Measurements from ENCODE around the gene GRIA1.

DNA sequence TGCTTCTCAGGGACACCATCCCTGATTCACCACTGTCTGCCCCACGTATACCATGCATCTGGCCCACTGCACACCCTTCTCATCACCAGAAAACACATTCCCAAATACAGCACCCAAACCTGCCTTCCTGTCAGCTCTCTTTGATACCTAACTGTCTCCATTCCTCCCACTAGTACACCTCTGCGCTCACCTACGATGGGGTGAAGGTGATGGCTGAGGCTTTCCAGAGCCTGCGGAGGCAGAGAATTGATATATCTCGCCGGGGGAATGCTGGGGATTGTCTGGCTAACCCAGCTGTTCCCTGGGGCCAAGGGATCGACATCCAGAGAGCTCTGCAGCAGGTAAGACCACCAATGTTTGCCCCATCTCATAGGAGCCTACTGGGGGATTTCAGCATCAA is 186.4 kb downstream of the GRIA1 start:
- TF ChIP-seq, protein P1, sequence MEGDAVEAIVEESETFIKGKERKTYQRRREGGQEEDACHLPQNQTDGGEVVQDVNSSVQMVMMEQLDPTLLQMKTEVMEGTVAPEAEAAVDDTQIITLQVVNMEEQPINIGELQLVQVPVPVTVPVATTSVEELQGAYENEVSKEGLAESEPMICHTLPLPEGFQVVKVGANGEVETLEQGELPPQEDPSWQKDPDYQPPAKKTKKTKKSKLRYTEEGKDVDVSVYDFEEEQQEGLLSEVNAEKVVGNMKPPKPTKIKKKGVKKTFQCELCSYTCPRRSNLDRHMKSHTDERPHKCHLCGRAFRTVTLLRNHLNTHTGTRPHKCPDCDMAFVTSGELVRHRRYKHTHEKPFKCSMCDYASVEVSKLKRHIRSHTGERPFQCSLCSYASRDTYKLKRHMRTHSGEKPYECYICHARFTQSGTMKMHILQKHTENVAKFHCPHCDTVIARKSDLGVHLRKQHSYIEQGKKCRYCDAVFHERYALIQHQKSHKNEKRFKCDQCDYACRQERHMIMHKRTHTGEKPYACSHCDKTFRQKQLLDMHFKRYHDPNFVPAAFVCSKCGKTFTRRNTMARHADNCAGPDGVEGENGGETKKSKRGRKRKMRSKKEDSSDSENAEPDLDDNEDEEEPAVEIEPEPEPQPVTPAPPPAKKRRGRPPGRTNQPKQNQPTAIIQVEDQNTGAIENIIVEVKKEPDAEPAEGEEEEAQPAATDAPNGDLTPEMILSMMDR (conservative IDR thresholded peaks at IDR 0.05; ENCODE audit: low read length) = no peak
- no peak for TF ChIP-seq EZH2phosphoT487 (IDR thresholded peaks at IDR 0.05; ENCODE audit: borderline replicate concordance)

Data from Loucy (cell line).